ENCODE data around the gene NR1D2.

DNA sequence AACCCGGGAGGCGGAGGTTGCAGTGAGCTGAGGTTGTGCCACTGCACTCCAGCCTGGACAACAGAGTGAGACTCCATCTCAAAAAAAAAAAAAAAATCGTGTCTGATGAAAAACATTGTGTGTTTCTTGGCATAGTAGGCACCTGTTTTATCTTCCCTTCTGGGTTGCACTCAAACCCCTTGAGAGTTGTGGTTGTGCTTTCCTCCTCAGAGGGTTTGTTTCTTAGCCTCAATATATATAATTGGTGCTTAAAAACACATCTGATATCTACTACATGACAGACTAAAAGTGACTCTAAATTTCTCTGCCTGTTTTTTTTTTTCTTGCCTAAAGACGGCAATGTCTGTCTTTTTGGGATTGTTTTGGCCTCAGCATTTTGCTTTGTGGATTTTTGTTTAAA lies 7.6 kb downstream of the NR1D2 start:
- TF ChIP-seq, protein P1, sequence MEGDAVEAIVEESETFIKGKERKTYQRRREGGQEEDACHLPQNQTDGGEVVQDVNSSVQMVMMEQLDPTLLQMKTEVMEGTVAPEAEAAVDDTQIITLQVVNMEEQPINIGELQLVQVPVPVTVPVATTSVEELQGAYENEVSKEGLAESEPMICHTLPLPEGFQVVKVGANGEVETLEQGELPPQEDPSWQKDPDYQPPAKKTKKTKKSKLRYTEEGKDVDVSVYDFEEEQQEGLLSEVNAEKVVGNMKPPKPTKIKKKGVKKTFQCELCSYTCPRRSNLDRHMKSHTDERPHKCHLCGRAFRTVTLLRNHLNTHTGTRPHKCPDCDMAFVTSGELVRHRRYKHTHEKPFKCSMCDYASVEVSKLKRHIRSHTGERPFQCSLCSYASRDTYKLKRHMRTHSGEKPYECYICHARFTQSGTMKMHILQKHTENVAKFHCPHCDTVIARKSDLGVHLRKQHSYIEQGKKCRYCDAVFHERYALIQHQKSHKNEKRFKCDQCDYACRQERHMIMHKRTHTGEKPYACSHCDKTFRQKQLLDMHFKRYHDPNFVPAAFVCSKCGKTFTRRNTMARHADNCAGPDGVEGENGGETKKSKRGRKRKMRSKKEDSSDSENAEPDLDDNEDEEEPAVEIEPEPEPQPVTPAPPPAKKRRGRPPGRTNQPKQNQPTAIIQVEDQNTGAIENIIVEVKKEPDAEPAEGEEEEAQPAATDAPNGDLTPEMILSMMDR (tag by site-specific recombination; IDR thresholded peaks at IDR 0.05), result no peak
- TF ChIP-seq BCL11A (tag by site-specific recombination; IDR thresholded peaks at IDR 0.05; ENCODE audit: low read depth), result no peak; the same call in 1 of the 2 replicates

Measured in HEK293 (cell line).